Coronary artery (tissue), 2 donors: ENCODE results near the gene SLC25A6.

Experiments used
- DNase-seq: peaks from one replicate; pipeline ENCODE4 v3.0.0-alpha.2; 2017; ENCODE audit warnings: low spot score
- H3K27ac ChIP-seq, 2 donors: fragments of 200-600 bp; sonication (generic); one replicate each; pipeline ENCODE4 v1.5.1; 2016 to 2019
- H3K4me3 ChIP-seq: fragments of 200-600 bp; sonication (generic); 2 replicates; pipeline ENCODE4 v1.5.1; 2016; ENCODE audit warnings: mild to moderate bottlenecking, moderate library complexity
- TF ChIP-seq, protein P1 (sequence below): fragments of 200-600 bp; sonication (generic); IDR thresholded peaks from one replicate; pipeline ENCODE4 v1.5.1; 2019; ENCODE audit warnings: antibody characterized with exemption

SLC25A6 gene

DNA sequence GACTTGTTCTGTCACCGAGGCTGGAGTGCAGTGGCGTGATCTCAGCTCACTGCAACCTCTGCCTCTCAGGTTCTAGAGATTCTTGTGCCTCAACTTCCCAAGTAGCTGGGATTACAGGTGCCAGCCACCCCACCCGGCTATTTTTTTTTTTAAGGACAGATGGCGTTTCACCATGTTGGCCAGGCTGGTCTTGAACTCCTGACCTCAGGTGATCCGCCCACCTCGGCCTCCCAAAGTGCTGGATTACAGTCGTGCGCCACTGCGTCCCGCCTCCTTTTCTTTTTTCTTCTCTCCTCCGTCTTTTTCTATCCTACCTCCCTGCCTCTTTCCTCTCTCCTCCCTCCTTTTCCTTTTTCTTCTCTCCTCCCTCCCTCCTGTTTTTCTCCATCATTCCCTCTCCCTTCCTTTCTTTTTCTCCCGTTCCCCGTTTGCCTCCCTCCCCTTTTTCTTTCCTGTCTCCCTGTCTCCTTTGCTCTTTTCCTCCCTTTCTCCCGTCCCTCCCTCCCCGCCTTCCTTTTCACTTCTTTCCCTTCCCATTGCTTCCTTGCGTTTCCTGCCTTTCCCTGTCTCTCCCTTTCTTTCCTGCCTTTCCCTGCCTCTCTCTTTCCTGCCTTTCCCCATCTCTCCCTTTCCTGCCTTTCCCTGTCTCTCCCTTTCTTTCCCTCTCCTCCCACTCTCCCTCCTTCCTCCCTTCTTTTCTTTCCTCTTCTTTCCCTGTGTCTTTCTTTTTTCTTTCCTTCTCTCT is 2.1 kb upstream of the SLC25A6 start:
- TF ChIP-seq, protein P1, sequence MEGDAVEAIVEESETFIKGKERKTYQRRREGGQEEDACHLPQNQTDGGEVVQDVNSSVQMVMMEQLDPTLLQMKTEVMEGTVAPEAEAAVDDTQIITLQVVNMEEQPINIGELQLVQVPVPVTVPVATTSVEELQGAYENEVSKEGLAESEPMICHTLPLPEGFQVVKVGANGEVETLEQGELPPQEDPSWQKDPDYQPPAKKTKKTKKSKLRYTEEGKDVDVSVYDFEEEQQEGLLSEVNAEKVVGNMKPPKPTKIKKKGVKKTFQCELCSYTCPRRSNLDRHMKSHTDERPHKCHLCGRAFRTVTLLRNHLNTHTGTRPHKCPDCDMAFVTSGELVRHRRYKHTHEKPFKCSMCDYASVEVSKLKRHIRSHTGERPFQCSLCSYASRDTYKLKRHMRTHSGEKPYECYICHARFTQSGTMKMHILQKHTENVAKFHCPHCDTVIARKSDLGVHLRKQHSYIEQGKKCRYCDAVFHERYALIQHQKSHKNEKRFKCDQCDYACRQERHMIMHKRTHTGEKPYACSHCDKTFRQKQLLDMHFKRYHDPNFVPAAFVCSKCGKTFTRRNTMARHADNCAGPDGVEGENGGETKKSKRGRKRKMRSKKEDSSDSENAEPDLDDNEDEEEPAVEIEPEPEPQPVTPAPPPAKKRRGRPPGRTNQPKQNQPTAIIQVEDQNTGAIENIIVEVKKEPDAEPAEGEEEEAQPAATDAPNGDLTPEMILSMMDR = no peak
- Histone ChIP-seq H3K27ac (no peak overlapping the region), H3K4me3 (no peak overlapping the region)
- no peak for DNase-seq

DNA sequence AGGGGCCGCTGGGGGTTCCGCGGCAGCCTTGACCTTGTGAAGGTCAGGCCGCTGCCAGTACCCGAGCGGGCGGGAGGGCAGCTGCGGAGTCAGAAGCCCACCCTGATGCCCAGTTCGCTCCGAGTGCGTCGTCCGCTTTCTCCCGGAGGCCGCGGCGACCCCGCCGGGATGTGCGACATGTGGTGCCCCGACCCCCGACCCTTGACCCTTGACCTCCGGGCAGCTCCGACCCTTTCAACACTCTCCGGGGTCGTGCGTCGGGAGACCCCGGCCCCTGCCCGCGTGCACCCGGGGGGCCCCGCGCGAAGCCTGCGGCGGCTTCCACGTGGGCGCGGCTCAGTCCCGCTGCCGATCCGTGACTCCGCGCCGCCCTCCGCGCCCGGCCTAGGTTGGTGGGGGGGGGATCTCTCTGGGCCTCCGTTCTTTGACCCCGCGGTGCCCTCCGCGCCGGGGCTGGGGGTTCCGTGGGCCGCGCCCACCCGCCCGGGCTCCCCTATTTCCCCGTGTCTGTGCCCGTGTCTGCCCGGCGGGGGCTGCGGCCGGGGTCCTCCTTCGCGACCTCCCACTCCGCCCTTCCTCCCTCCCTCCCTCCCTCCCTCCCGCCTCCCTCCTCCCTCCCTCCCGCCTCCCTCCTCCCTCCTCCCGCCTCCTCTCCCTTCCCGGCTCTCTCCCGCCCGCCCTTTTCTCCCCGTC is 609 bp upstream of the SLC25A6 start:
- TF ChIP-seq, protein P1 = no peak
- peak overlapping the region; percentile 96 for H3K4me3 ChIP-seq
- DNase-seq = peak; percentile 87
- H3K27ac ChIP-seq = peak overlapping the region; percentile 93 to 98

DNA sequence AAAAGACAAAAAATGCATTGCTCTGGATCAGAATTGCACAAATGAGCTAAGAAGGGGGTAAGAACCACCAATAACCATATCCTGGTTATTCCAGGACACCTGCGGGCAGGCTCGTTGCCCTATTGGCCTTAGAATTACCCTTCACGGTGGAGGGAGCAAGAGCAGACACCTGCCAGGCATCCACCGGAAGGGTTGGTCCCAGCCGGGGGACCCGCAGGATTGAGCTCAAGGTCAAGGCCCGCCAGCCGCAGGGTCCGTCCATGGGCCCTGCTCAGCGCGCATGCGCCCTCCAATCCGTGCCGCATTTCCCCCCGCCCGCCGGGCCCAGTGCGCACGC is 575 bp downstream of the SLC25A6 start:
- DNase-seq = no peak
- peak overlapping the region; percentile 81 to 98 for H3K27ac ChIP-seq
- TF ChIP-seq, protein P1 = no peak
- peak overlapping the region; percentile 96 for H3K4me3 ChIP-seq

DNA sequence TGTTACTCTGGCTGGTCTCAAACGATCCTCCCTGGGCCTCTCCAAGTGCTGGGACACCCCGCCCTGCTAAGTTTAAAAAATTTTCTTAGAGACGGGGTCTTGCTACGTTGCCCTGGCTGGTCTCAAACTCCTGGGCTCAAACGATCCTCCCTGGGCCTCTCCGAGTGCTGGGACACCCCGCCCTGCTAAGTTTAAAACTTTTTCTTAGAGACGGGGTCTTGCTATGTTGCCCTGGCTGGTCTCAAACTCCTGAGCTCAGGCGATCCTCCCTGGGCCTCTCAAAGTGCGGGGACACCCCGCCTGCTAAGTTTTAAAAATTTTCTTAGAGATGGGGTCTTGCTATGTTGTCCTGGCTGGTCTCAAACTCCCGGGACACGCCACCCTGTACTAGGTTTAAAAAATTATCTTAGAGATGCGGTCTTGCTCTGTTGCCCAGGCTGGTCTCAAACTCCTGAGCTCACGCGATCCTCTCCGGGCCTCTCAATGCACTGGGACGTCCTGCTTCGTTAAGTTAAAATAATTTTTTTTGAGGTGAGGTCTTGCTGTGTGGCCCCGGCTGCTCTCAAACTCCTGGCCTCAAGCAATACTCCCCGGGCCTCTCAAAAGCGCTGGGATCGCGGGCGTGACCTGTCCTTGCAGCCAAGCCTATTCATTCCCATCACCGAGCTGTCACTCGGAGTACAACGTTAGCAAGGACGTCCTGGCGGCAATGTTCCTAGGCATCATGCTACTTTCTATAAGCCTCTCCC is 1.1 kb downstream of the SLC25A6 start:
- TF ChIP-seq, protein P1 = no peak

DNA sequence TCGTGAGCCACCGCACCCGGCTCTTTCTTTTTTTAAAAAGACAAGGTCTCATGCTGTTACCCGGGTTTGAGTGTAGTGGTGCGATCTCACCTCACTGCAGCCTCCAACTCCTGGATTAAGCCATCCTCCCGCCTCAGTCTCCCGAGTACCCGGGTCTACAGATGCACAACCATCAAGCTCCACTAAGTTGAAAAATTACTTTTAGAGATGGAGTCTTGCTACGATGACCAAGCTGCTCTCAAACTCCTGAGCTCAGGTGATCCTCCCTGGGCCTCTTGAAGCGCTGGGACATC is 2.0 kb downstream of the SLC25A6 start:
- TF ChIP-seq, protein P1 = no peak
- Histone ChIP-seq H3K27ac (no peak overlapping the region), H3K4me3 (no peak overlapping the region)
- DNase-seq = no peak

More for the DNA sequence above, 1.1 kb downstream of the SLC25A6 start:
- no peak for DNase-seq
- peak overlapping the region; percentile 96 for H3K4me3 ChIP-seq
- H3K27ac ChIP-seq = peak overlapping the region; percentile 81 to 98

DNA sequence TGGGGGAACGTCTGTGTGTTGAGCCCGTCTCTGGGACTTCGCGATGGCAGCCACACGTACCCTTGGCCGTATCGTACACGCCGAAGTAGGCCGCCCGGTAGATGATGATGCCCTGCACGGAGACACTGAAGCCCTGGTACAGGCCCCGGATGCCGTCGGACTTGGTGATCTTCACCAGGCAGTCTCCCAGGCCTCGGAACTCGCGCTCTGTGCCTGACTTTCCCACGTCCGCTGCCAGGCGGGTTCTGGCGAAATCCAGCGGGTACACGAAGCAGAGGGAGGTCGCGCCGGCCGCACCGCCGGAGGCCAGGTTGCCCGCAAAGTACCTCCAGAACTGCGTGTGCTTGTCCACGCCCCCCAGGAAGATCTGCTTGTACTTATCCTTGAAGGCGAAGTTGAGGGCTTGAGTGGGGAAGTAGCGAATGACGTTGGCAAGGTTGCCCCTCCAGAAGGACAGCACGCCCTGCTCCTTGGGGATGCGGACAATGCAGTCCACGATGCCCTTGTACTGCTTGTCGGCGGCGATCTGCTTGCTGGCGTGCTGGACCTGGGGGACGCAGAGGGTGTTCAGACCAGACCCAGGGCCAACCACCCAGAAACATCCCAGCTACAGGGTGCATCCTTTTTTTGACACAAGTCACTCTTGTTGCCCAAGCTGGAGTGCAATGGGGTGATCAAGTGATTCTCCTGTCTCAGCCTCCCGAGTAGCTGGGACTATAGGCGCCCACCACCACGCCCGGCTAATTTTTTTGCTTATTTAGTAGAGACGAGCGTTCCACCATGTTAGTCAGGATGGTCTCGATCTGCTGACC is 2.5 kb downstream of the SLC25A6 start:
- TF ChIP-seq, protein P1 = no peak
- DNase-seq = no peak
- no peak overlapping the region for H3K4me3 ChIP-seq
- H3K27ac ChIP-seq = no peak overlapping the region
